IMR-90 (cell line): Measurements from ENCODE around the gene SPPL3. TPM values are rescaled to one million over a fixed set of nuclear protein-coding genes. Genes with fewer than 3 reads are reported as not detected.

Source experiments
- ATAC-seq: fragments of 200-7000 bp; cut with Tn5 transposase; 2 replicates; pipeline ENCODE4 v1.9.1; 2020; ENCODE audit warnings: low read depth, mild to moderate bottlenecking, moderate library complexity
- BruUV-seq: library from RNA; stranded (reverse); fragments of 400-500 nt; replicated peaks from 2 replicates; lab custom pipeline; 2021; lab: Mats Ljungman, UMichigan
- CTCF ChIA-PET: fragments of 300-600 bp; formaldehyde crosslinking; extraction: SDS; loops from one replicate; lab custom pipeline; 2021; ENCODE audit warnings: antibody characterized with exemption; lab: Yijun Ruan, JAX
- POLR2A ChIA-PET: fragments of 300-600 bp; sonication (Branson Sonifier 250); formaldehyde crosslinking; loops from one replicate; lab custom pipeline; 2022; ENCODE audit warnings: antibody characterized with exemption; ENCODE audit not compliant: unreplicated experiment; lab: Charles Lee
- DNase-seq: peaks from one replicate; pipeline ENCODE4 v3.0.0; 2013
- H2AFZ ChIP-seq: replicated peaks from 2 replicates; pipeline ENCODE3; 2013; ENCODE audit warnings: low read length, mild to moderate bottlenecking; ENCODE audit not compliant: poor library complexity
- H2AK5ac ChIP-seq: 2 replicates; pipeline ENCODE4 v1.6.1; 2013; ENCODE audit warnings: low read depth, low read length, inconsistent platforms
- H2AK9ac ChIP-seq: replicated peaks from 2 replicates; pipeline ENCODE3; 2013; ENCODE audit warnings: mild to moderate bottlenecking, low read depth, low read length, moderate library complexity; ENCODE audit not compliant: poor library complexity
- H2BK120ac ChIP-seq: 2 replicates; pipeline ENCODE4 v1.6.1; 2013; ENCODE audit warnings: low read depth, low read length, inconsistent platforms
- H2BK15ac ChIP-seq: 3 replicates; pipeline ENCODE4 v1.6.1; 2013; ENCODE audit warnings: low read depth, low read length, inconsistent platforms
- H2BK20ac ChIP-seq: 2 replicates; pipeline ENCODE4 v1.6.1; 2013; ENCODE audit warnings: low read depth, mild to moderate bottlenecking, inconsistent platforms, low read length, moderate library complexity
- H2BK5ac ChIP-seq: 2 replicates; pipeline ENCODE4 v1.6.1; 2013; ENCODE audit warnings: mild to moderate bottlenecking, low read depth, low read length, inconsistent platforms; ENCODE audit not compliant: poor library complexity, severe bottlenecking
- H3K14ac ChIP-seq: replicated peaks from 2 replicates; pipeline ENCODE4 v1.6.1; 2013; ENCODE audit warnings: low read depth, low read length, inconsistent platforms
- H3K18ac ChIP-seq: 2 replicates; pipeline ENCODE4 v1.6.1; 2013; ENCODE audit warnings: low read depth, low read length, control low read depth
- H3K23ac ChIP-seq: 2 replicates; pipeline ENCODE4 v1.6.1; 2013; ENCODE audit warnings: low read depth, low read length, inconsistent platforms
- H3K27ac ChIP-seq: 2 replicates; pipeline ENCODE4 v1.5.1; 2013; ENCODE audit warnings: mild to moderate bottlenecking, control low read depth, low read length; ENCODE audit not compliant: insufficient read depth
- H3K27me3 ChIP-seq: 2 replicates; pipeline ENCODE4 v1.6.1; 2013; ENCODE audit warnings: low read length; ENCODE audit not compliant: control insufficient read depth, insufficient read depth
- H3K36me3 ChIP-seq: 2 replicates; pipeline ENCODE4 v1.6.1; 2013; ENCODE audit warnings: low read length, mixed read lengths; ENCODE audit not compliant: control insufficient read depth, insufficient read depth
- H3K4ac ChIP-seq: 2 replicates; pipeline ENCODE4 v1.6.1; 2013; ENCODE audit warnings: low read depth, low read length, inconsistent platforms
- H3K4me1 ChIP-seq: 2 replicates; pipeline ENCODE4 v1.6.1; 2013; ENCODE audit warnings: low read length, mixed read lengths; ENCODE audit not compliant: control insufficient read depth, insufficient read depth
- H3K4me2 ChIP-seq: 2 replicates; pipeline ENCODE4 v1.6.1; 2013; ENCODE audit warnings: low read depth, mild to moderate bottlenecking, control low read depth, low read length, moderate library complexity
- H3K4me3 ChIP-seq: 2 replicates; pipeline ENCODE4 v1.5.1; 2013; ENCODE audit warnings: low read depth, mild to moderate bottlenecking, control low read depth, low read length, moderate library complexity; ENCODE audit not compliant: insufficient read depth
- H3K56ac ChIP-seq: 2 replicates; pipeline ENCODE4 v1.6.1; 2013; ENCODE audit warnings: low read length, inconsistent platforms; ENCODE audit not compliant: insufficient read depth; ENCODE audit errors: extremely low read depth
- H3K79me1 ChIP-seq, 2 experiments: 2 replicates each; pipeline ENCODE4 v1.6.1; 2013; ENCODE audit warnings: low read length in 2 of 2, inconsistent platforms in 1 of 2, low read depth in 1 of 2
- H3K9ac ChIP-seq: 2 replicates; pipeline ENCODE4 v1.6.1; 2013; ENCODE audit warnings: low read depth, low read length, control low read depth
- H3K9me1 ChIP-seq: 2 replicates; pipeline ENCODE4 v1.6.1; 2013; ENCODE audit warnings: low read length, inconsistent platforms; ENCODE audit not compliant: insufficient read depth
- H3K9me3 ChIP-seq: 2 replicates; pipeline ENCODE4 v1.6.1; 2013; ENCODE audit warnings: low read length; ENCODE audit not compliant: control insufficient read depth, insufficient read depth
- H4K20me1 ChIP-seq: 2 replicates; pipeline ENCODE4 v1.6.1; 2013; ENCODE audit warnings: low read length, inconsistent platforms; ENCODE audit not compliant: insufficient read depth
- H4K5ac ChIP-seq: 2 replicates; pipeline ENCODE4 v1.6.1; 2013; ENCODE audit warnings: mild to moderate bottlenecking, low read depth, low read length, control low read depth
- H4K8ac ChIP-seq, 2 experiments: 2 replicates each; pipeline ENCODE4 v1.6.1; 2013; ENCODE audit warnings: low read depth in 2 of 2, low read length in 2 of 2, control low read depth in 1 of 2, inconsistent platforms in 1 of 2
- H4K91ac ChIP-seq: 2 replicates; pipeline ENCODE4 v1.6.1; 2013; ENCODE audit warnings: low read depth, low read length, inconsistent platforms; ENCODE audit not compliant: insufficient read depth
- BHLHE40 ChIP-seq: fragments of 150-350 bp; IDR thresholded peaks from 2 replicates; pipeline ENCODE4 v1.6.1; 2016; ENCODE audit warnings: mild to moderate bottlenecking, low read depth, low read length
- CEBPB ChIP-seq: IDR thresholded peaks from 2 replicates; pipeline ENCODE4 v1.6.1; 2012; ENCODE audit warnings: low read depth, low read length, improper control_type of control experiment
- CHD1 ChIP-seq: IDR thresholded peaks from 2 replicates; pipeline ENCODE4 v1.6.1; 2012; ENCODE audit warnings: low read depth, low read length, improper control_type of control experiment
- FOS ChIP-seq: fragments of 150-350 bp; IDR thresholded peaks from 2 replicates; pipeline ENCODE4 v1.6.1; 2016; ENCODE audit warnings: low read depth, low read length
- MAFK ChIP-seq: IDR thresholded peaks from 2 replicates; pipeline ENCODE4 v1.6.1; 2012; ENCODE audit warnings: low read depth, low read length, improper control_type of control experiment
- MAZ ChIP-seq: IDR thresholded peaks from 2 replicates; pipeline ENCODE4 v1.6.1; 2012; ENCODE audit warnings: low read depth, mild to moderate bottlenecking, low read length, improper control_type of control experiment, moderate library complexity, borderline replicate concordance
- NFE2L2 ChIP-seq: fragments of 150-350 bp; IDR thresholded peaks from 2 replicates; pipeline ENCODE4 v1.6.1; 2016; ENCODE audit warnings: low read depth, mild to moderate bottlenecking, low read length
- RAD21 ChIP-seq: IDR thresholded peaks from 2 replicates; pipeline ENCODE4 v1.6.1; 2012; ENCODE audit warnings: low read length, improper control_type of control experiment
- RCOR1 ChIP-seq: IDR thresholded peaks from 2 replicates; pipeline ENCODE4 v1.6.1; 2012; ENCODE audit warnings: mild to moderate bottlenecking, low read length, improper control_type of control experiment; ENCODE audit not compliant: insufficient replicate concordance
- RFX5 ChIP-seq: IDR thresholded peaks from 2 replicates; pipeline ENCODE4 v1.8.0; 2012; ENCODE audit warnings: low read depth, mild to moderate bottlenecking, low read length, moderate library complexity
- SMC3 ChIP-seq: fragments of 150-350 bp; IDR thresholded peaks from 2 replicates; pipeline ENCODE4 v1.6.1; 2016; ENCODE audit warnings: low read depth, mild to moderate bottlenecking, antibody characterized with exemption, low read length, moderate library complexity
- WGBS, 2 experiments: methylation state at CpG; one replicate each; pipeline versions ENCODE4 v1.1.5 to v1.1.7; 2013; ENCODE audit warnings: missing lambda C conversion rate in 2 of 2; ENCODE audit not compliant: insufficient read length in 1 of 2; ENCODE audit errors: extremely low coverage in 2 of 2; 5-methylcytosine and 5-hydroxymethylcytosine counted together
- dilution Hi-C: fragments of 300-500 bp; cut with HindIII; formaldehyde crosslinking; loops from one replicate; pipeline ENCODE4 v1.14.3; 2018; ENCODE audit warnings: low sequenced_read_pairs; ENCODE audit not compliant: unreplicated experiment
- in situ Hi-C: fragments of 300-500 bp; cut with MboI; formaldehyde crosslinking; loops from 3 replicates; pipeline ENCODE4 v1.14.3; 2019; ENCODE audit warnings: low sequenced_read_pairs, inconsistent platforms, mixed read lengths
- intact Hi-C: fragments of 100-400 bp; cut with micrococcal nuclease; formaldehyde crosslinking; loops from 2 replicates; pipeline ENCODE4 v1.10.0; 2022
- polyA plus RNA-seq, 3 experiments: library from polyadenylated mRNA; depleted of rRNA; stranded (reverse); fragments of >200 nt; gene quantifications; 2 replicates each; pipeline ENCODE4 v1.2.3, GENCODE V29; 2012; ENCODE audit warnings: low replicate concordance in 1 of 3
- total RNA-seq: library from RNA; depleted of rRNA; stranded (reverse); fragments of >200 nt; gene quantifications from 2 replicates; pipeline ENCODE4 v1.2.3, GENCODE V29; 2012
- TF ChIP-seq, protein P1 (sequence below): conservative IDR thresholded peaks from 2 replicates; pipeline ENCODE4 v1.5.1; 2012; ENCODE audit warnings: mild to moderate bottlenecking, low read depth, low read length, improper control_type of control experiment
- TF ChIP-seq, protein P2 (sequence below): fragments of 150-350 bp; IDR thresholded peaks from 2 replicates; pipeline ENCODE4 v1.6.1; 2017; ENCODE audit warnings: mild to moderate bottlenecking, antibody characterized with exemption, low read length, low read depth
- TF ChIP-seq, protein P3 (sequence below): fragments of 150-350 bp; IDR thresholded peaks from 2 replicates; pipeline ENCODE4 v1.6.1; 2016; ENCODE audit warnings: low read depth, mild to moderate bottlenecking, low read length, moderate library complexity, borderline replicate concordance

SPPL3 gene
- total and polyA plus RNA-seq, 2 of the 4 experiments (the other 2 are of a cell fraction), result 1.6 to 18.0 TPM

DNA sequence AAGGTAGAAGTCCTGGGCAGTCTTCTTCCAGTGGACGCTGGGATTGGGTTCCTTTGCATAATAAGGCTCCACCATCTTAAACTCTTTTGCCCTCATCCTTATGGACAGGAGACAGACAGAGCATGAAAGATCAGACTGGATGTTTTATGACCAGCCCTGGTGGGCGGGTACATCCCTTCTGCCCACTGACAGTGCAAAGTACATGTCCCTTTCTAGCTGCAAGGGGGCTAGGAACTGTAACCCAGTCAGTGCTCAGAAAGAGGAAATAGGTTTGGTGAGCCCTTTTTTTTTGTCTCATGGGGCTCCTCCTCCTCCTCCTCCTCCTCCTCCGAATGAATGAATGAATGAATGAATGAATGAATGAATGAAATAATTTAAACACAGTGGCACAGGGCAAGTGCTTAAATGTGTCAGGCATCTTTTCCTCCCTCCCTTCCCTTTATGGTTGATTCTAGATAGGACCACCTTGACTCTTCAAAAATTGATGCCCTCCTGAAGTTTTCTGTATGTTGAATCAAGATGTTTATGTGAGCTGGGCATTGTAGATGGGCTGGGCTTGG lies 37.8 kb upstream of the SPPL3 start:
- no peak overlapping the region for H2BK20ac ChIP-seq
- no peak overlapping the region for H4K91ac ChIP-seq
- no peak overlapping the region for H3K18ac ChIP-seq
- H2BK15ac ChIP-seq, result no peak overlapping the region
- H3K36me3 ChIP-seq, result no peaks in the 10 kb centered on the region
- no peak overlapping the region for H3K4ac ChIP-seq
- H3K9me1 ChIP-seq, result no peaks in the 10 kb centered on the region; the same call in 1 of the 2 replicates
- no peaks in the 10 kb centered on the region for H3K79me1 ChIP-seq
- H3K4me3 ChIP-seq, result no peak overlapping the region
- DNase-seq (no peak), ATAC-seq (no peak)
- intact Hi-C loops, result loop anchor here (5.0 kb wide), 1 partner anchor 155 kb away; no protein-coding TSS in a partner anchor
- ChIA-PET POLR2A (no interaction called here), CTCF (no interaction called here)
- H3K9me3 ChIP-seq, result no peaks in the 10 kb centered on the region
- H3K4me1 ChIP-seq, result no peaks in the 10 kb centered on the region
- no peak overlapping the region for H4K5ac ChIP-seq
- dilution Hi-C loops, result no loop called here
- no peaks in the 10 kb centered on the region for H4K20me1 ChIP-seq
- BruUV-seq, result no TSS peak
- no peak overlapping the region for H2BK120ac ChIP-seq
- WGBS, 2 experiments, result no CpG with 5 or more reads among the region's 3 CpGs
- in situ Hi-C loops, result no loop called here
- H2AK5ac ChIP-seq, result no peak overlapping the region
- H3K14ac ChIP-seq, result no peak overlapping the region
- TF ChIP-seq MAZ (no peak), NFE2L2 (no peak), RAD21 (no peak), CHD1 (no peak), SMC3 (no peak), FOS (no peak), MAFK (no peak), RCOR1 (no peak), RFX5 (no peak), CEBPB (no peak), BHLHE40 (no peak)
- TF ChIP-seq, protein P1, sequence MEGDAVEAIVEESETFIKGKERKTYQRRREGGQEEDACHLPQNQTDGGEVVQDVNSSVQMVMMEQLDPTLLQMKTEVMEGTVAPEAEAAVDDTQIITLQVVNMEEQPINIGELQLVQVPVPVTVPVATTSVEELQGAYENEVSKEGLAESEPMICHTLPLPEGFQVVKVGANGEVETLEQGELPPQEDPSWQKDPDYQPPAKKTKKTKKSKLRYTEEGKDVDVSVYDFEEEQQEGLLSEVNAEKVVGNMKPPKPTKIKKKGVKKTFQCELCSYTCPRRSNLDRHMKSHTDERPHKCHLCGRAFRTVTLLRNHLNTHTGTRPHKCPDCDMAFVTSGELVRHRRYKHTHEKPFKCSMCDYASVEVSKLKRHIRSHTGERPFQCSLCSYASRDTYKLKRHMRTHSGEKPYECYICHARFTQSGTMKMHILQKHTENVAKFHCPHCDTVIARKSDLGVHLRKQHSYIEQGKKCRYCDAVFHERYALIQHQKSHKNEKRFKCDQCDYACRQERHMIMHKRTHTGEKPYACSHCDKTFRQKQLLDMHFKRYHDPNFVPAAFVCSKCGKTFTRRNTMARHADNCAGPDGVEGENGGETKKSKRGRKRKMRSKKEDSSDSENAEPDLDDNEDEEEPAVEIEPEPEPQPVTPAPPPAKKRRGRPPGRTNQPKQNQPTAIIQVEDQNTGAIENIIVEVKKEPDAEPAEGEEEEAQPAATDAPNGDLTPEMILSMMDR, result no peak
- TF ChIP-seq, protein P2, sequence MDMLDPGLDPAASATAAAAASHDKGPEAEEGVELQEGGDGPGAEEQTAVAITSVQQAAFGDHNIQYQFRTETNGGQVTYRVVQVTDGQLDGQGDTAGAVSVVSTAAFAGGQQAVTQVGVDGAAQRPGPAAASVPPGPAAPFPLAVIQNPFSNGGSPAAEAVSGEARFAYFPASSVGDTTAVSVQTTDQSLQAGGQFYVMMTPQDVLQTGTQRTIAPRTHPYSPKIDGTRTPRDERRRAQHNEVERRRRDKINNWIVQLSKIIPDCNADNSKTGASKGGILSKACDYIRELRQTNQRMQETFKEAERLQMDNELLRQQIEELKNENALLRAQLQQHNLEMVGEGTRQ, result no peak
- TF ChIP-seq, protein P3, sequence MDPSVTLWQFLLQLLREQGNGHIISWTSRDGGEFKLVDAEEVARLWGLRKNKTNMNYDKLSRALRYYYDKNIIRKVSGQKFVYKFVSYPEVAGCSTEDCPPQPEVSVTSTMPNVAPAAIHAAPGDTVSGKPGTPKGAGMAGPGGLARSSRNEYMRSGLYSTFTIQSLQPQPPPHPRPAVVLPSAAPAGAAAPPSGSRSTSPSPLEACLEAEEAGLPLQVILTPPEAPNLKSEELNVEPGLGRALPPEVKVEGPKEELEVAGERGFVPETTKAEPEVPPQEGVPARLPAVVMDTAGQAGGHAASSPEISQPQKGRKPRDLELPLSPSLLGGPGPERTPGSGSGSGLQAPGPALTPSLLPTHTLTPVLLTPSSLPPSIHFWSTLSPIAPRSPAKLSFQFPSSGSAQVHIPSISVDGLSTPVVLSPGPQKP, result no peak
- no peak overlapping the region for H3K27ac ChIP-seq
- H2BK5ac ChIP-seq, result no peak overlapping the region
- peaks cover 3% of the 10 kb centered on the region; the same call in 1 of the 2 replicates for H3K27me3 ChIP-seq
- H3K23ac ChIP-seq, result no peak overlapping the region
- H3K9ac ChIP-seq, result no peak overlapping the region
- H4K8ac ChIP-seq, result no peak overlapping the region
- no peak overlapping the region for H2AFZ ChIP-seq
- no peak overlapping the region for H3K4me2 ChIP-seq
- H2AK9ac ChIP-seq, result no peak overlapping the region
- no peak overlapping the region for H3K56ac ChIP-seq
